WTC11 (cell line): ENCODE data around the gene UNCX.

Source experiments
- CTCF ChIP-seq: fragments of 200-600 bp; IDR thresholded peaks from 2 replicates; pipeline ENCODE4 v1.8.0; 2022; ENCODE audit warnings: antibody characterized with exemption
- USF1 ChIP-seq: sonication (generic); formaldehyde crosslinking; IDR thresholded peaks from 2 replicates; pipeline ENCODE4 v1.8.0; 2022; ENCODE audit warnings: mild to moderate bottlenecking, missing genetic modification reagents
- TF ChIP-seq, protein P1 (sequence below): sonication (generic); formaldehyde crosslinking; IDR thresholded peaks from 2 replicates; pipeline ENCODE4 v1.8.0; 2022; ENCODE audit warnings: mild to moderate bottlenecking, missing genetic modification reagents

- TF ChIP-seq, protein P1, sequence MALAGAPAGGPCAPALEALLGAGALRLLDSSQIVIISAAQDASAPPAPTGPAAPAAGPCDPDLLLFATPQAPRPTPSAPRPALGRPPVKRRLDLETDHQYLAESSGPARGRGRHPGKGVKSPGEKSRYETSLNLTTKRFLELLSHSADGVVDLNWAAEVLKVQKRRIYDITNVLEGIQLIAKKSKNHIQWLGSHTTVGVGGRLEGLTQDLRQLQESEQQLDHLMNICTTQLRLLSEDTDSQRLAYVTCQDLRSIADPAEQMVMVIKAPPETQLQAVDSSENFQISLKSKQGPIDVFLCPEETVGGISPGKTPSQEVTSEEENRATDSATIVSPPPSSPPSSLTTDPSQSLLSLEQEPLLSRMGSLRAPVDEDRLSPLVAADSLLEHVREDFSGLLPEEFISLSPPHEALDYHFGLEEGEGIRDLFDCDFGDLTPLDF (CRISPR knock-in tag): no peak
- TF ChIP-seq CTCF (no peak), USF1 (CRISPR knock-in tag) (no peak)
Measured at GRCh38 chr7:1271046-1271445, 38.4 kb downstream of the UNCX start.
